Stimulated activated CD8-positive, alpha-beta memory T cell treated with anti-CD3 and anti-CD28 coated beads, Interleukin-12 subunit alpha, Interleukin-12 subunit beta, amount 100 ng/mL, for 4 hours (primary cell): ENCODE measurements around the gene ST6GALNAC4.

Source experiments
- DNase-seq: peaks from one replicate; pipeline ENCODE4 v3.0.0-alpha.2; 2020; ENCODE audit warnings: low read depth

The ST6GALNAC4 gene

DNA sequence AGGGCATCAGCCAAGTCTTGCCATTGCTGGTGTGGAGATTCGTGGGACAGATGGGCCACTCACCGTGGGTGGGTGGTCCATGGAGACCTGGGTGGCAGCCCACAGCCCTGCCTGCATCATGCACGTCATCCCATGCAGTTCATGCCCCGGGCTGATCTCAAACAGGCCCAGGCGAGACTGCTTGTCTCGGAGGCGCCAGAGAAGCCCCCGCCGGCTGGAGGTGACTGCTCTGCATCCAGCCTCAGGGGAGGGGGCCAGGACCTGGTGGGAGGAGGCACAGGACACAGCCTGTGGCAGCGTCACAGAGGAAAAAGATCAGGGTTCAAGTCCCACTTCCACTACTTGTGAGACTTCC, 12.8 kb upstream of the ST6GALNAC4 start:
- DNase-seq, result no peak

DNA sequence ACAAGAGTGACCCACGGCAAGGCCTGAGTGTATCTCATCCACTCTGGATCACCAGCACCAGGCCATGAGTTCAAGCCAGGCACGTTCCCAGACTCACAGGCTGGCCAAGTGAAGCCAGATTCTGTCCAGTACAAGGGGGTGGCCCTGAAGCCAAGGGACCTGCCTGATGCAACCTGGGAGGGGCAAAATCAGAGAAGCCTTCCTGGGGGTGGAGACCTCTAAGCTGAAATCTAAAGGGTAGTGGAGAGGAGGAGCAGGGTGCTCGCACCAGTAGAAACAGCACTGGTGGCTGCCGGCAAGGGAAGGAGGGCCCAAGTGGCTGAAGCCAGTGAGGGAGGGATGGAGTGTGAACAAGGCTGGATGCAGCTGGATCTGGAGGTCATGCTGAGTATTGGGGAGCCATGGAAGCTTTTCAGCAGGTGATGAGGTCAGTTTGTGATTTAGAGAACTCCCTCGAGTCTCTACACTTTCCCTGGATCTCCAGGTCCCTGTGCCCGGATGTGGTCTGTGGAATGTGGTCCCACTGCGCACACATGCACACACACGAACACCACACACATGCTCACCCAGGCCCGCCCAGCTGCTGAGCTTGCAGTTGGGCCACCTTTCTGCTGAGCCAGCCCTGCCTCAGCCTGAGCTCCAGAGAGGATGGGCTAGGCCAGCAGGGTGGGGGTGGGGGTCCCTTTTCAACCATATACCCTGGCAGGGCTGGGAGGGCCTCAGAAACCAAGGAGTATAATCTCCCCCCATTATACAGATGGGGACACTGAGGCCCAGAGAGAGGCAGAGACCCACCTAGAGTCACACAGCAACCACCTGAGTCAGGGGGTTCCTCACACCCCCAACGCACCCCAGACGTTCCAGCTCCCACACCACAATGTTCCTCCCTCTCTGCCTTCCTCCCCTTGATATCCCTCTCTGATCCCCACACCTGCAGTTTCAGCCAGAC, 12.1 kb upstream of the ST6GALNAC4 start:
- no peak for DNase-seq

- DNase-seq, result no peak
Observed at GRCh38 chr9:127927988-127928675, 11.3 kb upstream of the ST6GALNAC4 start.

DNA sequence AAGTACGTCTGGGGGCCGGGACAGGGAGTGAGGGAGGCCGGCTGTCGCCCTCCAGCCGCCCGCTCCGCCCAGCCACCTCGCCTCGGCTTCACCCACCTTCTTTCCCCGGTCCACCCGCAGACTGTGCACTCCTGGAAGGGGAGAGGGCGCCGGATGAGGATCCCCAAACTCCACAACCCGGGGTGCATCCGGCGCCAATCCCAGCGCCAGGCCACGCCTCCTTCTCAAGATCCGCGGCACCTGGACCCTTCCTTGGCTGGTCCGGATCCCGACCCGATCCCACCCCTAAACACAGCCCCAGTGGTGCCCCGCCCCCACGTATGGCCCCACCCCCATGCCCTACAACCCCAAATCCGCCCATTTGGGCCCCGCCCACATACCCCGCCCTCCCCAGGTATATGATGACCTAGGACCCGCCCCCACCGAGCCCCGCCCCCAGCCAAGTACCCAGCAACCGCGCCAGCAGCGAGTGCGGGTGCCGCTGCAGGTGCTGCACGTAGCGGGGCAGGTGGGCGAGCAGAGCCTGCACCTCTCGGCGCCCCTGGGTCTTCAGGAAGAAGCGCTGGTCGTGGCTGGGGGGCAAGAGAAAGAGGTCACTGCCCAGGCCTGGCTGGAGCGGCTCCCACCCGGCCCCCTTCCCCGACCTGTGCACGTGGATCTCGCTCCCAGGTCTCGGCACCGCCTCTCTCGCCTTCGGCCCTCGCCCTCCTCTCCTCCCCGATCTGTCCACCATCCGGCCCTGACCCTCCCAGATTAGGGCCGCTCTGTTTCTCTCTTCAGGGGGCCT, 10.6 kb upstream of the ST6GALNAC4 start:
- DNase-seq, result no peak

DNA sequence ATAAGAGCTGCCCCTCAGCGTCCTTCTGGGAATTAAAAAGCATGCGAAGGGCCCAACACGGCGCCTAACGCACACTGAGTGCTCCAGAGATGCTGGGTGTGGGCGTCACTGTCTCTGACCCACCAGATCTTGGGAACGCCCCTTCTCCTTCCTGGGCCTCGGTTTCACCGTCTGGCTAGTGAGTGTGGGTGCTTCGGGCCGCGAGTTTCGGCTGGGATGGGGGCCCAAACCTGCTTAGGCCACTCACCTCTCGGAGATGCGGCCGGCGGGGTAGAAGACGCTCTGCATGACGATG, 10.0 kb upstream of the ST6GALNAC4 start:
- DNase-seq, result no peak

- DNase-seq, result no peak
Observed at GRCh38 chr9:127925959-127926905, 9.4 kb upstream of the ST6GALNAC4 start.

DNA sequence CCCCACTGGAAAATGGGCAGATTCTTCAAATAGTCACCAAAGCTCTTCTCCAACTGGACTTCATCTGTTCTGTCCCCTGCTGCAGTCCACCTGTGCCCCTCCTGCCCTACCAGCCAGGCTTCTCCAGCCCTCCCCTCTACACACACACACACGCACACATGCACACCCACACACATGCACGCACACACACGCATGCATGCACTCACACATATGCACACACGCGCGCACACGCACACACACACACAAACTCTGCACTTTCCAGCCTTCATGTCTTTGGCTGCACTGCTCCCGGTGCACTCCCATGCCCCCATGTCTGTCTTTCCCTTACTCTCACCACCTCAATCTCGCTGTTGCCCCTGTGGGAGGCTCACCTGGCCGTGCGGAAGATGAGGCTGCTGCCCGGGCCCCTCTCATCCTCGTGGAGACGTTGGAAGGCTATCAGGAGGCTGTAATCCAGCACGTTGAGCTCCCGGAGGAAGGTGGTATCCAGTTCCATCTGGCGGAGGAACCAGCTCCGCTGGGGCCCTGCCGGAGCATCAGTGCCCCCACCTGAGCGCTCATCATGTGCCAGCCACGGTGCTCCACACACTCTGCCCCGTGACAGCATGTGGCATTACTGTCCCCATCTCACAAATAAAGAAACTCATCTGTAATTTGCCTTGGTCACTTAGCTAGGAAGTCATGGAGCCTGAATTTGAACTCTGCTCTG, 8.0 kb upstream of the ST6GALNAC4 start:
- no peak for DNase-seq

GRCh38 chr9:127923771-127924170, 6.9 kb upstream of the ST6GALNAC4 start:
- DNase-seq, result no peak

- DNase-seq, result no peak
Observed at GRCh38 chr9:127923046-127923445, 6.2 kb upstream of the ST6GALNAC4 start.

DNA sequence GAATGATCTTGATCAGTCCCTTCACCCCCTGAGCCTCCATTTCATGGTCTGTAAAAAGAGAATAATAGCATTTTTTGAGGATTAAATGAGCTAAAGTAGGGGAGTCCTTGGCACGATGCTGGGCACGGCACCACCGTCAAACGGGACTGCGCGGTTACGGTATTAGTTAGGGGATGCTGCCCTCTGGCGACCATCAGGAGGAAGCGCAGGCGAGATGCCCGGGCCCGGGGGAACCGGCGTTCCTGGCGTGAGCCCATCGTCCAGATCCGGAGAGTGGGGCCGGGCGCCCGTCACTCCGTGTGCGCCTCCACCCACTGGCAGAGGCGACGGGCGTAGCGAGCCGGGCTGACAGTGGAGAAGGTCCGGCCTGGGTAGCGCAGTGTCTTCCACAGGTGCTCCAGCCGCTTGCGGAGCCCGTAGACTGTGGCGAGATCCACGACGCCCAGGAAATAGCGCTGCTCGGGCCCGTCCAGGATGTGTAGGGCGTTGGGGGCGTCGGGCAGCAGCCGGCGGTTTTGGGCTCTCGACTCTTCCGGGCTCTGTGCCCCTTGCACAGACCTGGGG, 4.8 kb upstream of the ST6GALNAC4 start:
- peak; percentile 56 for DNase-seq

DNA sequence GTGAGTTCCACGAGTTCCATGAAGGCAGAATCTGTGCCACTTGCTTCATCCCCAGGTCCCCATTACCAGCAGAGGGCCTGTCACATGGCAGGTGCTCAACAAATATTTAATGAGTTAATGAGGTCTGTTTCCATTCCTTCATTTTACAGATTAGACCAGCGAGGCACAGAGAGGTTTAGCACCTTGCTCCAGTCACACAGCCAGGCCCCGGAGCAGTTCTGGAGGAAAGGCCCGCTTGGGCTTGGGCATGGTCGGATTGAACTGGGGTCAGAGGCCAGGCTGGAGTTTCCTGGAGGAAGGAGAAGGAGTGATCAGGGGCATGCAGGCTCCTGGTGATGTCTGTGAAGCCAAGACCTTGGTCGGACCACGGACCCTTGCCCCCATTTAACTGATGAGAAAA, 4.0 kb upstream of the ST6GALNAC4 start:
- DNase-seq, result no peak

GRCh38 chr9:127919253-127919815, 2.5 kb upstream of the ST6GALNAC4 start:
- DNase-seq, result no peak

GRCh38 chr9:127918183-127919107, 1.6 kb upstream of the ST6GALNAC4 start:
- no peak for DNase-seq

DNA sequence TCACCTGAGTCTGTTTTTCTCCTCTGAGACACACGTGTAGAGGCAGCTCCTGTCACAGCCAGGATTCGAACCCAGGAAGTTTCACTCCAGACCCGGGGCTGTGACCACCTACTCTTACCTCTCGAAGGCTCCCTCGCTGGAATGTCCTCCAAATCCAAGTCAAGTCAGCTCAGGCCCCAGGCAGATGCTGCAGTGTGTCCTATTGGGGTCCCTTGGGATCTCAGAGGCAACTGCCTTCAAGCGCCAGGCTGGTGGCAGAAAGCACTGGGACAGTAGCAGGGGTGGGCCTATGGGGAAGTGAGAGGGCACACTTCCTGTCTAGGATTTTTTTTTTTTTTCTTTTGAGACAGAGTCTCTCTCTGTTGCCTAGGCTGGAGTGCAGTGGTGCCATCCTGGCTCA, 762 bp upstream of the ST6GALNAC4 start:
- no peak for DNase-seq

DNA sequence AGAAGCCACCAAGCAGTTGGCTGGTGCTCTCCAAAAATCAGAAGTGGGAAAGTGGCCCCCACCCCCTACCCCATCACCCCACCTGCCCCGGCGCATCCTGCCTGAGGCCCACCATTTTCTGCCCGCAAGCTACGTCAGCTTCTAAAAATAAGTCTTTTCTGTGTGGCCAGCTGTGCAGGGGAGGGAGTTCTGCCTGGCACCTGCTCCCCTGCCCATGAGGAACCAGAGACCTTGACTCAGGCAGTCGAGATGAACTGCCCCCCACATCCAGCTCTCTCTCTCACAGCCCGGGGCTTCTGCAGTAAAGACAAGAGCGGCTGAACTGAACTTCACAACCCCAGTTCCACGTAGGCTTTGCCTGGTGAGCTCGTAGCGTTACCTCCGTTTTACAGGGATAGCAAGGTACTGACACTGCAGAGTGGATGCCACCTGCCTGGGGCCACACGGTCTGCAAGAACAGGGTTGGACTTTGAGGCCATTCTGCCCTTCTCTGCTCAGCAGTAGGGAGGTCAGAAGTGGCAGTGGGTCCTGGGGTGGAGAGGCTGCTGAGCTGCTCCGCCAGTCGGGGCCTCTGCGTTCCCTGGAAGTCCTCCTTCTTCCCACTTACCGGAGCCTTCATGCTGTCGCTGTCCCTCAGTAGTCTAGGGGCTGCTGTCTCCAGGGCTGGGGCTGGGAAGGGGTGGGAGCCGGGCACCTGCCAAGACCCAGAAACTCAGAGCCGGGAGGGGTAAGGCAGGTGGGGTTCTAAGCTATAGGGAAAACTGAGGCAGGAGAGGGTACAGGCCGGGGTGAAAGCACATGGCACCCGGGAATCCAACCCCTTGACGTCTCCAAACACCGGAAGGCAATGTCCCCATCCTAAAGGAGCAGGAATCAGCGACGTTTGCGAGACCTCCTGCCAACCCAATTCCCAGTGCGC, 781 bp downstream of the ST6GALNAC4 start:
- DNase-seq, result no peak

DNA sequence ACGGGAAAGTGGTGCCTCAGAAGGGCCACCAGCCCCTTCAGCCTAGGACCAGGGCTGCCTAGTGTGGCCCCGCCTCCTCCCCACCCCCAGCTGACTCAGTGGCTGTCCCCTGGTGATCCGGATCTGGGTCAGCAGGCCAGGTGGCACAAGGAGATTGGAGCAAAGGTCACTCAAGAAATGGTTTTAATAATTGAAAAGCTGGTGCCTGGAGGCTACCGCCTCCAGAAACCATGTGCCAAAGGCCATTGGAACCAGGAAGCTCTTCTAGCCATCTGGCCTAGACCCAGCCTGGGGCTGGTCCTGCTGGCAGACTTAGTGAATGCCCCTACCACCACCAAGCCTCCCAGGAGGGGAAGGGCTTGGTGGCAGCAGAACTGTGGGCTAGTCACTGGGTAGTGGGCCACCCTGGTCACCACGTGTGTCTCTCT, 1.5 kb downstream of the ST6GALNAC4 start:
- no peak for DNase-seq

DNA sequence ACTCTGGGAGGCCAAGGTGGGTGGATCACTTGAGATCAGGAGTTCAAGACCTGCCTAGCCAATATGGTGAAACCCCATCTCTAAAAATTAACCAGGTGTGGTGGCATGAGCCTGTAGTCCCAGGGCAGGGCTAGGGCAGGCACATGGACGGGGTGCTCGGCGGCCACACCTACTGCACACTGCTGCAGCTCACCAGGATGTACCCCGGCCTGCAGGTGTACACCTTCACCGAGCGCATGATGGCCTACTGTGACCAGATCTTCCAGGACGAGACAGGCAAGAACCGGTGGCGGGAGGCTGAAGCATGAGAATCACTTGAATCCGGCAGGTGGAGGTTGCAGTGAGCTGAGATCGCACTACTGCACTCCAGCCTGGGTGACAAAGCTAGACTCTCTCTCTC, 3.2 kb downstream of the ST6GALNAC4 start:
- no peak for DNase-seq

DNA sequence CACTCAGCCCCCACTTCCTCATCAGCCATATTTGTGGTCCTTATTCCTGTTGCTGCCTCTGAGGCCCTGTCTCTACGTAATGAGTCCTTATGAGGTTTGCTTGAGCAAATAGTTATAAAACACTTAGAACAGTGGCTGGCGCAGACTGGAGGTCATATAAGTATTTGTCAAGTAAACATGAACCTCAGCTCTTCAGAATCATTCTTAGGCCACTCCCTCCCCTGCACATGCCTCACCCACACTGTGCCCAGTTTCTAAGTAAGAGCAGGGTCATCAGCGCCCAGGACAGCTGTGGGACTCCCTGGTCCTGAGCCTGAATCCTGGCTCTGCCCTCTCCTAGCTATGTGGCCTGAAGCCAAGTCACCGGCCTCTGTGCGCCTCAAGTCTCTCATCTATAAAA, 4.0 kb downstream of the ST6GALNAC4 start:
- DNase-seq, result no peak
